T-helper 22 cell (primary cell): ENCODE measurements around the gene TRMT5.
A peak's percentile ranks its signal among the peaks of the same experiment; 100 is the strongest.

Experiments
- DNase-seq: peaks from one replicate; pipeline ENCODE4 v3.0.0-alpha.2; 2020; ENCODE audit warnings: low read depth

The TRMT5 gene

GRCh38 chr14:60980811-60981632, at the start of gene TRMT5, which contains the start of gene SLC38A6:
TSS of gene TRMT5 (minus strand) at chr14:60981079. CDS start at chr14:60980973, 106 bp downstream.
TSS of gene SLC38A6 (plus strand) at chr14:60981245. CDS start at chr14:60981278, 33 bp downstream.
- peak; percentile 79 for DNase-seq

- DNase-seq, result no peak
These were observed 45.6 kb upstream of the TRMT5 start for GRCh38 chr14:61026526-61026925.

GRCh38 chr14:61025251-61026223, 44.7 kb upstream of the TRMT5 start:
- DNase-seq, result no peak

GRCh38 chr14:61019537-61019936, 38.7 kb upstream of the TRMT5 start:
- no peak for DNase-seq

GRCh38 chr14:61003571-61003970, 22.7 kb upstream of the TRMT5 start:
- no peak for DNase-seq

- DNase-seq, result no peak
These were observed 18.7 kb upstream of the TRMT5 start for GRCh38 chr14:60999536-60999935.

- DNase-seq, result no peak
These were observed 17.7 kb upstream of the TRMT5 start for GRCh38 chr14:60998617-60999016.

- DNase-seq, result no peak
These were observed 8.7 kb upstream of the TRMT5 start for GRCh38 chr14:60989599-60989998.

GRCh38 chr14:60986500-60986899, 5.6 kb upstream of the TRMT5 start:
- no peak for DNase-seq

- no peak for DNase-seq
These were observed 3.3 kb upstream of the TRMT5 start for GRCh38 chr14:60984196-60984595.

GRCh38 chr14:60981633-60982455, 965 bp upstream of the TRMT5 start:
- no peak for DNase-seq

- no peak for DNase-seq
These were observed 3.0 kb downstream of the TRMT5 start for GRCh38 chr14:60977847-60978246.

GRCh38 chr14:60975551-60975950, 5.3 kb downstream of the TRMT5 start:
- no peak for DNase-seq

- no peak for DNase-seq
These were observed 6.7 kb downstream of the TRMT5 start for GRCh38 chr14:60974090-60974651.

GRCh38 chr14:60973070-60973469, 7.8 kb downstream of the TRMT5 start:
- no peak for DNase-seq

- DNase-seq, result no peak
These were observed 8.6 kb downstream of the TRMT5 start for GRCh38 chr14:60972295-60972694.

GRCh38 chr14:60971271-60971670, 9.6 kb downstream of the TRMT5 start:
- DNase-seq, result no peak

- no peak for DNase-seq
These were observed 10.7 kb downstream of the TRMT5 start for GRCh38 chr14:60970146-60970545.

GRCh38 chr14:60968671-60969070, 12.2 kb downstream of the TRMT5 start:
- no peak for DNase-seq

- no peak for DNase-seq
These were observed 12.8 kb downstream of the TRMT5 start for GRCh38 chr14:60968099-60968498.

- no peak for DNase-seq
These were observed 15.5 kb downstream of the TRMT5 start for GRCh38 chr14:60965402-60965801.

- no peak for DNase-seq
These were observed 16.0 kb downstream of the TRMT5 start for GRCh38 chr14:60964904-60965303.
